Measurements from ENCODE around the gene THAP3.

DNA sequence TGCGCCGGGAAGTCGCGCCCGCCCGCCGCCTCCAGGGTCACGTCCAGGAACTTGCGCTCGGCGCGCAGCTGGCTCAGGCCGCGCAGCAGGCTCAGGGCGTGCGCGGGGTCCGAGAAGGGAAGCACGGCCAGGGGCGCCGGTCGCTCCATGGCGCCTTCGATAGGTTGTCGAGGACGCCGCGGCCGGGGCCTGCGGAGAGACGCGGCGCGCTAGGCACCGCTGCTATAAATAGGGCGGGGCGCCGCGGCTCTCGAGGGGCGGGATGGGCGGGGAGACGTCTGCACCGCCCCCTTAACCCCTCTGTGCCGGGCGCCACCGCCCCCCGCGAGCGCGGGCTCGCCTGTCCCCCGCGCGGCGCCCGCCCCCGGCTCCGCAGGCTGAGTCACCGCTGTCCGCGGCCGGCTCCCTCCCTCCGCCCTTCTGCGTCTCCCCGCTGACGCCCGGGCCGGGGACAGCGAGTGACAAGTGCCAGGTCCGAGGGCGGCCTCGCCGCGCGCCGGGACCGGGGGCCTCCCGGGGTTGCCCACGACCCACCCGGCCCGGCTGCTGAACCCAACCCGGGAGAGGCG is 21.9 kb upstream of the THAP3 start, which contains the start of gene KLHL21:
- TF ChIP-seq, protein P1, sequence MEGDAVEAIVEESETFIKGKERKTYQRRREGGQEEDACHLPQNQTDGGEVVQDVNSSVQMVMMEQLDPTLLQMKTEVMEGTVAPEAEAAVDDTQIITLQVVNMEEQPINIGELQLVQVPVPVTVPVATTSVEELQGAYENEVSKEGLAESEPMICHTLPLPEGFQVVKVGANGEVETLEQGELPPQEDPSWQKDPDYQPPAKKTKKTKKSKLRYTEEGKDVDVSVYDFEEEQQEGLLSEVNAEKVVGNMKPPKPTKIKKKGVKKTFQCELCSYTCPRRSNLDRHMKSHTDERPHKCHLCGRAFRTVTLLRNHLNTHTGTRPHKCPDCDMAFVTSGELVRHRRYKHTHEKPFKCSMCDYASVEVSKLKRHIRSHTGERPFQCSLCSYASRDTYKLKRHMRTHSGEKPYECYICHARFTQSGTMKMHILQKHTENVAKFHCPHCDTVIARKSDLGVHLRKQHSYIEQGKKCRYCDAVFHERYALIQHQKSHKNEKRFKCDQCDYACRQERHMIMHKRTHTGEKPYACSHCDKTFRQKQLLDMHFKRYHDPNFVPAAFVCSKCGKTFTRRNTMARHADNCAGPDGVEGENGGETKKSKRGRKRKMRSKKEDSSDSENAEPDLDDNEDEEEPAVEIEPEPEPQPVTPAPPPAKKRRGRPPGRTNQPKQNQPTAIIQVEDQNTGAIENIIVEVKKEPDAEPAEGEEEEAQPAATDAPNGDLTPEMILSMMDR (IDR thresholded peaks at IDR 0.05), result peak in 1 of 5 experiments; percentile 8
- TF ChIP-seq POLR2A (IDR thresholded peaks at IDR 0.05), result peak; percentile 63 to 86
- TF ChIP-seq EP300 (IDR thresholded peaks at IDR 0.05), result peak in 1 of 2 donors; percentile 96

Data from tibial nerve (tissue), 4 donors.